Measurements from ENCODE around the gene ACSBG1. TPM values are rescaled to one million over a fixed set of nuclear protein-coding genes. Genes with fewer than 3 reads are reported as not detected.

ACSBG1 gene
- total and polyA plus RNA-seq, 10 of the 15 experiments (the other 5 are each of a cell fraction or from before 2014, with no cell fraction given) = 0.11 to 0.75 (median 0.42) TPM

- Histone ChIP-seq H3K27me3 (replicated peaks in 1 of 2; ENCODE audit: control insufficient read depth in 2 of 2, insufficient read depth in 2 of 2, low read length in 1 of 2) (no peaks in the 10 kb centered on the region), H3K27ac (ENCODE audit: control insufficient read depth, insufficient read depth) (no peak overlapping the region), H3K9me3 (replicated peaks; ENCODE audit: control insufficient read depth, insufficient read depth, low read length) (no peaks in the 10 kb centered on the region), H3K9ac (ENCODE audit: control insufficient read depth, insufficient read depth, low read length) (no peak overlapping the region), H3K4me1 (ENCODE audit: control insufficient read depth, insufficient read depth, low read length) (no peaks in the 10 kb centered on the region), H3K4me3 (no peak overlapping the region), H3K4me2 (ENCODE audit: control insufficient read depth, insufficient read depth) (no peak overlapping the region), H3K36me3 (ENCODE audit: control insufficient read depth in 2 of 2, insufficient read depth in 2 of 2, low read length in 1 of 2) (no peaks in the 10 kb centered on the region), H3K79me2 (ENCODE audit: control insufficient read depth, insufficient read depth, low read length) (no peaks in the 10 kb centered on the region), H2AFZ (ENCODE audit: control insufficient read depth, low read depth, low read length) (no peak overlapping the region), H4K20me1 (ENCODE audit: control insufficient read depth, insufficient read depth) (no peaks in the 10 kb centered on the region)
- DNase-seq (ENCODE audit: low read depth, low spot score) = no peak
- POLR2A ChIA-PET = no interaction called here
- CTCF ChIA-PET = interaction anchor here (0.8 kb wide), 1 partner anchor 162 kb away, joined by 3 read pairs; no protein-coding TSS in a partner anchor
- RAD21 ChIA-PET (ENCODE audit: unreplicated experiment) = no interaction called here
- ATAC-seq = no peak
- TF ChIP-seq IRF5 (IDR thresholded peaks at IDR 0.05; ENCODE audit: borderline replicate concordance) (no peak), ETV6 (conservative IDR thresholded peaks at IDR 0.05 in 1 of 2, IDR thresholded peaks at IDR 0.05 in 1 of 2; ENCODE audit: borderline replicate concordance in 1 of 2, low read depth in 1 of 2) (no peak), MEF2B (IDR thresholded peaks at IDR 0.05; ENCODE audit: partially characterized antibody, poor library complexity, severe bottlenecking) (no peak), JUND (IDR thresholded peaks at IDR 0.05; ENCODE audit: low read depth, low read length) (no peak), TARDBP (IDR thresholded peaks at IDR 0.05; ENCODE audit: borderline replicate concordance) (no peak), CHD1 (IDR thresholded peaks at IDR 0.05; ENCODE audit: low read depth, low read length) (no peak), SREBF1 (IDR thresholded peaks at IDR 0.05; ENCODE audit: low read length) (no peak), RAD21 (IDR thresholded peaks at IDR 0.05; ENCODE audit: insufficient read depth, low read depth, low read length) (no peak), KDM1A (IDR thresholded peaks at IDR 0.05; ENCODE audit: borderline replicate concordance) (no peak), IKZF2 (IDR thresholded peaks at IDR 0.05) (no peak)
- in situ Hi-C loops (cut with MboI) (no loop called here), intact Hi-C loops (cut with micrococcal nuclease; ENCODE audit: unreplicated experiment) (no loop called here)
- no TSS peak for BruUV-seq (replicated peaks)
- SMC1A ChIA-PET (ENCODE audit: uncharacterized antibody, unreplicated experiment) = interaction anchor here (0.8 kb wide), 1 partner anchor 141 kb away, joined by 3 read pairs; no protein-coding TSS in a partner anchor
- WGBS (ENCODE audit: insufficient coverage, insufficient replicate concordance, low lambda C conversion rate, missing lambda C conversion rate) = 19% methylated on average over 2 of the region's 2 CpGs
- FAIRE-seq = no peak
Observed at GRCh38 chr15:78260489-78260888, 26.1 kb upstream of the ACSBG1 start.

Measured in GM12878 (cell line).